Endometrial microvascular endothelial cells (primary cell): ENCODE measurements around the gene CRYM. TPM values are rescaled to one million over a fixed set of nuclear protein-coding genes. Genes with fewer than 3 reads are reported as not detected.
"Not testable (repeated sequence)": the region's sequence is repeated elsewhere in the genome, so short reads cannot be mapped to it uniquely, and the experiment has no call there.

Experiments used
- in situ Hi-C: cut with HindIII; loops from 2 replicates; pipeline ENCODE4 v1.10.0; 2017; ENCODE audit warnings: low sequenced_read_pairs, low pct_unique_long_range_greater_than_20kb; ENCODE audit errors: inconsistent ontology term
- total RNA-seq: library from RNA; depleted of rRNA; stranded (reverse); fragments of >200 nt; gene quantifications from one replicate; pipeline ENCODE4 v1.2.3, GENCODE V29; 2015; ENCODE audit errors: inconsistent ontology term

The CRYM gene
- total RNA-seq, result not detected

- in situ Hi-C loops, result no loop called here
These were observed at the start of gene CRYM for GRCh38 chr16:21277927-21278706. Gene CRYM, minus strand, starts transcription at chr16:21278290. Its CDS starts 39 bp downstream, at chr16:21278251.

GRCh38 chr16:21327046-21327445 is 49.0 kb upstream of the CRYM start:
- in situ Hi-C loops, result no loop called here

- in situ Hi-C loops, result no loop called here
These were observed 48.4 kb upstream of the CRYM start for GRCh38 chr16:21326459-21326858.

GRCh38 chr16:21324267-21324666 is 46.2 kb upstream of the CRYM start:
- in situ Hi-C loops, result no loop called here

GRCh38 chr16:21322251-21322650 is 44.2 kb upstream of the CRYM start:
- in situ Hi-C loops, result not testable (repeated sequence)

GRCh38 chr16:21321736-21322135 is 43.6 kb upstream of the CRYM start:
- in situ Hi-C loops, result no loop called here

- in situ Hi-C loops, result no loop called here
These were observed 36.2 kb upstream of the CRYM start for GRCh38 chr16:21314339-21314738.

GRCh38 chr16:21312863-21313372 is 34.8 kb upstream of the CRYM start:
- in situ Hi-C loops, result not testable (repeated sequence)

- in situ Hi-C loops, result not testable (repeated sequence)
These were observed 34.0 kb upstream of the CRYM start for GRCh38 chr16:21312046-21312445.

- in situ Hi-C loops, result not testable (repeated sequence)
These were observed 28.6 kb upstream of the CRYM start for GRCh38 chr16:21306712-21307111.

- in situ Hi-C loops, result no loop called here
These were observed 24.9 kb upstream of the CRYM start for GRCh38 chr16:21302898-21303528.

GRCh38 chr16:21302454-21302853 is 24.4 kb upstream of the CRYM start:
- in situ Hi-C loops, result no loop called here

- in situ Hi-C loops, result no loop called here
These were observed 23.8 kb upstream of the CRYM start for GRCh38 chr16:21301895-21302291.

- in situ Hi-C loops, result no loop called here
These were observed 23.2 kb upstream of the CRYM start for GRCh38 chr16:21301168-21301894.

- in situ Hi-C loops, result no loop called here
These were observed 22.4 kb upstream of the CRYM start for GRCh38 chr16:21300309-21301167.

GRCh38 chr16:21289789-21290188 is 11.7 kb upstream of the CRYM start:
- in situ Hi-C loops, result not testable (repeated sequence)

GRCh38 chr16:21285314-21285713 is 7.2 kb upstream of the CRYM start:
- in situ Hi-C loops, result no loop called here

- in situ Hi-C loops, result no loop called here
These were observed 6.3 kb upstream of the CRYM start for GRCh38 chr16:21284414-21284813.
